Naive B cell (primary cell): ENCODE results near the gene CDH22. TPM values are rescaled to one million over a fixed set of nuclear protein-coding genes. Genes with fewer than 3 reads are reported as not detected.

Experiments
- ATAC-seq, 2 donors: fragments of 150-1000 bp; cut with Tn5 transposase; 2 replicates each; pipeline ENCODE4 v1.10.0; 2021; ENCODE audit warnings: low read depth in 2 of 2, mild to moderate bottlenecking in 2 of 2, moderate library complexity in 2 of 2
- DNase-seq: peaks from one replicate; pipeline ENCODE4 v3.0.0; 2022
- H3K27ac Mint-ChIP-seq, 6 donors: one replicate each; pipeline ENCODE4 v1.8.0; 2020 to 2022; ENCODE audit warnings: mild to moderate bottlenecking in 6 of 6, mixed read lengths in 6 of 6, moderate library complexity in 5 of 6, inconsistent platforms in 2 of 6
- H3K27me3 Mint-ChIP-seq, 3 donors: one replicate each; pipeline ENCODE4 v1.8.0; 2021 to 2022; ENCODE audit warnings: mixed read lengths in 3 of 3, mild to moderate bottlenecking in 1 of 3
- H3K36me3 Mint-ChIP-seq, 2 donors: one replicate each; pipeline ENCODE4 v1.8.0; 2020 to 2022; ENCODE audit warnings: mixed read lengths in 2 of 2, inconsistent platforms in 1 of 2, mild to moderate bottlenecking in 1 of 2
- H3K4me1 Mint-ChIP-seq, 3 donors: one replicate each; pipeline ENCODE4 v1.8.0; 2020 to 2022; ENCODE audit warnings: mixed read lengths in 3 of 3, inconsistent platforms in 1 of 3, mild to moderate bottlenecking in 1 of 3, moderate library complexity in 1 of 3
- H3K4me3 Mint-ChIP-seq, 8 donors: one replicate each; pipeline ENCODE4 v1.8.0; 2020 to 2022; ENCODE audit warnings: mild to moderate bottlenecking in 8 of 8, mixed read lengths in 8 of 8, moderate library complexity in 8 of 8, inconsistent platforms in 2 of 8
- H3K9me3 Mint-ChIP-seq, 7 donors: one replicate each; pipeline ENCODE4 v1.8.0; 2020 to 2022; ENCODE audit warnings: mixed read lengths in 7 of 7, mild to moderate bottlenecking in 5 of 7, inconsistent platforms in 2 of 7, moderate library complexity in 1 of 7
- polyA plus RNA-seq, 6 donors: library from polyadenylated mRNA; unstranded; fragments of 300-500 nt; fragmentation: Illumina TruSeq; gene quantifications; one replicate each; pipeline ENCODE4 v1.2.3, GENCODE V29; 2021; ENCODE audit warnings: low read depth in 6 of 6

Gene CDH22
- polyA plus RNA-seq, 6 donors from 2014 or later, result not detected

- H3K27me3 Mint-ChIP-seq, result no peaks in the 10 kb centered on the region
- no peak overlapping the region for H3K4me3 Mint-ChIP-seq
- peaks cover 12 to 17% (median 17%) of the 10 kb centered on the region in 3 donors for H3K4me1 Mint-ChIP-seq
- peak overlapping the region in 2 of 6 donors; percentile 71 to 74 for H3K27ac Mint-ChIP-seq
- DNase-seq (no peak), ATAC-seq (no peak)
- H3K9me3 Mint-ChIP-seq, result no peaks in the 10 kb centered on the region
- H3K36me3 Mint-ChIP-seq, result peaks cover 0 to 16% of the 10 kb centered on the region in 2 donors
Measured at GRCh38 chr20:46349742-46350056, 41.4 kb upstream of the CDH22 start.

GRCh38 chr20:46349035-46349741 lies 40.9 kb upstream of the CDH22 start:
- Mint-ChIP-seq H3K4me3 (no peak overlapping the region), H3K36me3 (peaks cover 0 to 16% of the 10 kb centered on the region in 2 donors), H3K27ac (peak overlapping the region in 1 of 6 donors; percentile 74), H3K9me3 (no peaks in the 10 kb centered on the region), H3K27me3 (no peaks in the 10 kb centered on the region), H3K4me1 (peaks cover 12 to 22% (median 17%) of the 10 kb centered on the region in 3 donors)
- peak; percentile 36 to 37 for ATAC-seq
- peak; percentile 12 for DNase-seq

GRCh38 chr20:46347841-46348803 lies 39.8 kb upstream of the CDH22 start:
- Mint-ChIP-seq H3K27ac (no peak overlapping the region), H3K36me3 (peaks cover 0 to 8% of the 10 kb centered on the region in 2 donors), H3K9me3 (no peaks in the 10 kb centered on the region), H3K27me3 (peaks cover 0 to 1% (median under 1%) of the 10 kb centered on the region in 3 donors), H3K4me1 (peaks cover 7 to 27% (median 23%) of the 10 kb centered on the region in 3 donors), H3K4me3 (no peak overlapping the region)
- DNase-seq, result no peak
- ATAC-seq, result no peak

- no peak overlapping the region for H3K4me3 Mint-ChIP-seq
- peaks cover 0 to 15% (median 10%) of the 10 kb centered on the region in 3 donors for H3K27me3 Mint-ChIP-seq
- H3K27ac Mint-ChIP-seq, result no peak overlapping the region
- H3K9me3 Mint-ChIP-seq, result no peaks in the 10 kb centered on the region
- H3K4me1 Mint-ChIP-seq, result peaks cover 13 to 36% (median 29%) of the 10 kb centered on the region in 3 donors
- DNase-seq, result no peak
- ATAC-seq, result no peak
- peaks cover 0 to 7% of the 10 kb centered on the region in 2 donors for H3K36me3 Mint-ChIP-seq
Measured at GRCh38 chr20:46346770-46347169, 38.5 kb upstream of the CDH22 start.

DNA sequence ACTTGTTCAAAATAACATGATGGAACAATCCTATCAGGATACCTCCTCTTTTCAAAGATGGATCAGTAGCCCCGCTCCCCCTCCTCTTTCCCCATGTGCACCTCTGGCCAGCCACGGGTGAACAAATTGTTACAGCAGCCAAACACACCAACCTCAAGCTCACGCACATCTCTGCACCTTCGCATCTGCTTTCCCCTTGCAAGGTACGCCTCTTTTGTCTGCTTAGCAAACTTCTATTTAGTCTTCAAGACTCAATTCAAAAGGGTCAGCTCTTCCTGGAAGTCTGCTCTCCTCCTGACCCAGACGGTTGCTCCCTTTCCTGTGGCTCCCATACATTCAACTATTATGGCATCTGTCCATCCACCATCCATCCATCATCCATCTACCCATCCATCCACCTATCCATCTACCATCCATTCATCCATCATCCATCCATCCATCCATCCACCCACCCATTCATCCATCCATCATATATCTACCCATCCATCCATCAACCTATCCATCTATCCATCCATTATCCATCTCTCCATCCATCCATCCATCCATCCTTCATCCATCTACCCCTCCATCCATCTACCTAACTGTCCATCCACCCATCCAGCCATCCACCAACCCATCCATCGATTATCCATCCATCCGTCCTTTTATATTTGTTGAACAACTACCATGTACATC lies 36.3 kb upstream of the CDH22 start:
- Mint-ChIP-seq H3K9me3 (no peaks in the 10 kb centered on the region), H3K27ac (peak overlapping the region in 3 of 6 donors; percentile 52 to 88 (median 81)), H3K36me3 (no peaks in the 10 kb centered on the region), H3K4me3 (no peak overlapping the region), H3K4me1 (peaks cover 13 to 35% (median 19%) of the 10 kb centered on the region in 3 donors), H3K27me3 (peaks cover 3 to 36% (median 17%) of the 10 kb centered on the region in 3 donors)
- no peak for DNase-seq
- no peak for ATAC-seq

- Mint-ChIP-seq H3K9me3 (no peaks in the 10 kb centered on the region), H3K36me3 (no peaks in the 10 kb centered on the region), H3K27ac (peak overlapping the region in 2 of 6 donors; percentile 16 to 38), H3K4me3 (peak overlapping the region in 1 of 8 donors; percentile 47), H3K27me3 (peaks cover 9 to 43% (median 24%) of the 10 kb centered on the region in 3 donors), H3K4me1 (peaks cover 13 to 31% (median 19%) of the 10 kb centered on the region in 3 donors)
- no peak for DNase-seq
- no peak for ATAC-seq
Measured at GRCh38 chr20:46343975-46344357, 35.7 kb upstream of the CDH22 start.

GRCh38 chr20:46343348-46343974 lies 35.2 kb upstream of the CDH22 start:
- ATAC-seq, result peak in 1 of 2 donors; percentile 37
- Mint-ChIP-seq H3K9me3 (no peaks in the 10 kb centered on the region), H3K4me3 (peak overlapping the region in 5 of 8 donors; percentile 34 to 69 (median 52)), H3K36me3 (no peaks in the 10 kb centered on the region), H3K27ac (peak overlapping the region in 1 of 6 donors; percentile 24), H3K27me3 (peaks cover 14 to 46% (median 27%) of the 10 kb centered on the region in 3 donors), H3K4me1 (peaks cover 13 to 30% (median 19%) of the 10 kb centered on the region in 3 donors)
- DNase-seq, result no peak

GRCh38 chr20:46342451-46343347 lies 34.4 kb upstream of the CDH22 start:
- H3K4me3 Mint-ChIP-seq, result peak overlapping the region in 7 of 8 donors; percentile 34 to 69 (median 56)
- ATAC-seq (no peak), DNase-seq (no peak)
- peak overlapping the region in 1 of 6 donors; percentile 24 for H3K27ac Mint-ChIP-seq
- H3K36me3 Mint-ChIP-seq, result no peaks in the 10 kb centered on the region
- peaks cover 14 to 50% (median 27%) of the 10 kb centered on the region in 3 donors for H3K27me3 Mint-ChIP-seq
- H3K4me1 Mint-ChIP-seq, result peaks cover 13 to 30% (median 19%) of the 10 kb centered on the region in 3 donors
- H3K9me3 Mint-ChIP-seq, result no peaks in the 10 kb centered on the region

- Mint-ChIP-seq H3K9me3 (no peaks in the 10 kb centered on the region), H3K27ac (no peak overlapping the region), H3K4me1 (peaks cover 13 to 30% (median 19%) of the 10 kb centered on the region in 3 donors), H3K27me3 (peaks cover 14 to 56% (median 27%) of the 10 kb centered on the region in 3 donors), H3K4me3 (no peak overlapping the region), H3K36me3 (no peaks in the 10 kb centered on the region)
- ATAC-seq (no peak), DNase-seq (no peak)
Measured at GRCh38 chr20:46342010-46342378, 33.7 kb upstream of the CDH22 start.

DNA sequence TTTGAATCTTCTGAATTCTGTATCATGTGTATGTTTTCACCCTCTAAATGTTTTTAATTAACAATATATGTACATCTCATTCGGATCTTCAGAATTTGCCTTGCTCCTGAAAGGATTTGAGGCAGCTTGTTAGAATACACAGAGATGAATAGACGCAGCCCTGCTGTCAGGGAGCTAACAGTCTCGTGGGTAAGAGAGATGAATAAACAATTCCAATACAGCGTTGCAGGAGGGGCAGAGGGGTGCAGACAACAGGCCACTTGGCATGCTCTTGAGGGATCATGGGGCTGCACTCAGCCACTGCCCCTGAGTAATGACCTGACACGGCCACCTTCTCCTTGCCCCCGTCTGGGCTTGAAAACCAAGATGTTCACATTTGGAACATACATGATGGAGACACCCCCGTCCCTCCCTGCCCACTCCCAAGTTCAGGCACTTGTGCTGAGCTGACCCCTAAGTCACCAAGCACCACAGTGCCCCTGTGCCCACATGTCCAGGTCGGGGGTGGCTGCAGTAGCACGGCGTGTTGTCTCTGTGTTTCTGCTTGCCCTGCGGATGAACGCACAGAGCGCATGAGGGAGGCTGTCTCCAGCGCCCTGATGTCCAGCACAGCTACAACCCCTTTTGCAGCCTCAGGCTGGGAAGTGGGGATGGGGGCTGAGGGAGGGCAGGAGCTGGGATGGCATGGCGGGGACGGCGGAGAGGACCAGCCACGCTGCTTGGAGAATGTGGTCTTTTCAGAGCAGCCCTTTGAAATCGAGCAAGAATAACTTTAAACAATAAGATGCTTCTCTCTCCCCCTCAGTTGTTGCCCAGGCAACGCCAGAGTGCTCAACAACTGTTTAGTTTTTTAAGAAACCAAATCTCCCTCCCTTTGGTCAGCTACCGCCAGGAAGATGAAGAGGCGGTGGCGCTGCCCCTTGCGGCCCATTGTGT lies 33.0 kb upstream of the CDH22 start:
- no peaks in the 10 kb centered on the region for H3K9me3 Mint-ChIP-seq
- H3K27me3 Mint-ChIP-seq, result peaks cover 20 to 62% (median 30%) of the 10 kb centered on the region in 3 donors
- H3K27ac Mint-ChIP-seq, result no peak overlapping the region
- H3K4me1 Mint-ChIP-seq, result peaks cover 13 to 30% (median 19%) of the 10 kb centered on the region in 3 donors
- H3K36me3 Mint-ChIP-seq, result no peaks in the 10 kb centered on the region
- H3K4me3 Mint-ChIP-seq, result no peak overlapping the region
- DNase-seq (no peak), ATAC-seq (no peak)

DNA sequence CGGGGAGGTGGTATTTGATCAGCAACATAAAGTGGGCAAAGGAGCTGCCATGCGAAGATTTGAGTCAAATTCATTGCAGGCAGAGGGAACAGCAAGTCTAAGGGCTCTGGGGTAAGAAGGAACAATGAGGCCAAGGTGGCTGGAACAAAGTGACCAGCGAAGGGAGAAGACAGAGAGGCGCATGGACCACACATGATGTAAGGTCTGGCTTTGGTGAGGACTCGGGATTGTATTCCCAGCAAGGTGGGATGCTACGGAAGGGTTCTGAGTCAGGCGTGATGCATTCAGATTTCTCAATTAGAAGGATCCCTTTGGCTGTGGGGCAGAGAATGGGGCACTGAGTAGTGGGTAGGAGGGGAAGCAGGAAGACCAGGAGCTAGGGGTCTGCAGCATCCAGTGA lies 30.7 kb upstream of the CDH22 start:
- no peak overlapping the region for H3K27ac Mint-ChIP-seq
- peaks cover 41 to 80% (median 42%) of the 10 kb centered on the region in 3 donors for H3K27me3 Mint-ChIP-seq
- DNase-seq, result no peak
- H3K36me3 Mint-ChIP-seq, result no peaks in the 10 kb centered on the region
- peaks cover 0 to 4% (median 0%) of the 10 kb centered on the region in 7 donors for H3K9me3 Mint-ChIP-seq
- ATAC-seq, result no peak
- H3K4me3 Mint-ChIP-seq, result no peak overlapping the region
- H3K4me1 Mint-ChIP-seq, result peaks cover 6 to 19% (median 11%) of the 10 kb centered on the region in 3 donors
